Trophoblast cell (in vitro differentiated cells and primary cell): ENCODE measurements around the gene OR2T4. TPM values are rescaled to one million over a fixed set of nuclear protein-coding genes. Genes with fewer than 3 reads are reported as not detected.

Experiments
- DNase-seq, 2 donors: peaks; one replicate each; pipeline ENCODE4 v3.0.0-alpha.2; 2016
- H2AFZ ChIP-seq: 2 replicates; pipeline ENCODE4 v1.6.1; 2013; ENCODE audit warnings: low read length, moderate library complexity, mild to moderate bottlenecking; ENCODE audit not compliant: insufficient read depth, poor library complexity
- H2AK5ac ChIP-seq: 2 replicates; pipeline ENCODE4 v1.6.1; 2013; ENCODE audit warnings: mild to moderate bottlenecking, low read length
- H2BK120ac ChIP-seq: 2 replicates; pipeline ENCODE4 v1.6.1; 2013; ENCODE audit warnings: low read length, mild to moderate bottlenecking, moderate library complexity; ENCODE audit not compliant: insufficient read depth, poor library complexity
- H2BK12ac ChIP-seq: 2 replicates; pipeline ENCODE4 v1.6.1; 2013; ENCODE audit warnings: mild to moderate bottlenecking, low read length, moderate library complexity
- H2BK5ac ChIP-seq: 2 replicates; pipeline ENCODE4 v1.6.1; 2013; ENCODE audit warnings: low read length, low read depth, moderate library complexity, mild to moderate bottlenecking; ENCODE audit not compliant: poor library complexity
- H3K14ac ChIP-seq: 2 replicates; pipeline ENCODE4 v1.6.1; 2013; ENCODE audit warnings: mild to moderate bottlenecking, low read length
- H3K18ac ChIP-seq: 2 replicates; pipeline ENCODE4 v1.6.1; 2013; ENCODE audit warnings: mild to moderate bottlenecking, low read length
- H3K23ac ChIP-seq: 2 replicates; pipeline ENCODE4 v1.6.1; 2013; ENCODE audit warnings: low read length
- H3K27ac ChIP-seq: 2 replicates; pipeline ENCODE4 v1.5.1; 2013; ENCODE audit warnings: low read depth, mild to moderate bottlenecking, inconsistent platforms, low read length, moderate library complexity
- H3K27me3 ChIP-seq: 2 replicates; pipeline ENCODE4 v1.6.1; 2013; ENCODE audit warnings: inconsistent platforms, mild to moderate bottlenecking, low read length, moderate library complexity; ENCODE audit not compliant: insufficient read depth
- H3K36me3 ChIP-seq, 2 experiments: 1 replicate in 1 of 2; 2 replicates in 1 of 2; pipeline ENCODE4 v1.6.1; 2013; ENCODE audit warnings: low read length in 2 of 2, mild to moderate bottlenecking in 2 of 2, moderate library complexity in 1 of 2; ENCODE audit not compliant: insufficient read depth in 2 of 2, control insufficient read depth in 1 of 2
- H3K4ac ChIP-seq: 2 replicates; pipeline ENCODE4 v1.6.1; 2013; ENCODE audit warnings: low read depth, mild to moderate bottlenecking, low read length, moderate library complexity
- H3K4me1 ChIP-seq, 2 experiments: 1 replicate in 1 of 2; 2 replicates in 1 of 2; pipeline ENCODE4 v1.6.1; 2013; ENCODE audit warnings: low read length in 2 of 2, mild to moderate bottlenecking in 2 of 2, moderate library complexity in 1 of 2; ENCODE audit not compliant: insufficient read depth in 2 of 2, control insufficient read depth in 1 of 2
- H3K4me2 ChIP-seq: 2 replicates; pipeline ENCODE4 v1.6.1; 2013; ENCODE audit warnings: inconsistent platforms, mild to moderate bottlenecking, low read length, moderate library complexity
- H3K4me3 ChIP-seq: 2 replicates; pipeline ENCODE4 v1.5.1; 2013; ENCODE audit warnings: mild to moderate bottlenecking, low read depth, low read length, inconsistent platforms
- H3K79me1 ChIP-seq: one replicate; pipeline ENCODE4 v1.6.1; 2013; ENCODE audit warnings: low read length
- H3K79me2 ChIP-seq: 2 replicates; pipeline ENCODE4 v1.6.1; 2013; ENCODE audit warnings: low read length, mild to moderate bottlenecking; ENCODE audit not compliant: control insufficient read depth, insufficient read depth, poor library complexity
- H3K9ac ChIP-seq: 2 replicates; pipeline ENCODE4 v1.6.1; 2013; ENCODE audit warnings: mild to moderate bottlenecking, low read length
- H3K9me3 ChIP-seq: 2 replicates; pipeline ENCODE4 v1.6.1; 2013; ENCODE audit warnings: low read depth, mild to moderate bottlenecking, control low read depth, inconsistent platforms, low read length; ENCODE audit not compliant: insufficient read depth
- H4K12ac ChIP-seq: 2 replicates; pipeline ENCODE4 v1.6.1; 2013; ENCODE audit warnings: low read depth, mild to moderate bottlenecking, low read length, moderate library complexity
- H4K8ac ChIP-seq: 2 replicates; pipeline ENCODE4 v1.6.1; 2013; ENCODE audit warnings: low read depth, mild to moderate bottlenecking, low read length, moderate library complexity
- H4K91ac ChIP-seq: one replicate; pipeline ENCODE4 v1.6.1; 2013; ENCODE audit warnings: low read depth, mild to moderate bottlenecking, low read length, moderate library complexity
- WGBS: extraction: QIAGEN DNeasy Blood & Tissue Kit; methylation state at CpG from one replicate; pipeline ENCODE4 v1.1.7; 2013; ENCODE audit warnings: missing lambda C conversion rate; ENCODE audit not compliant: insufficient read length, insufficient coverage; ENCODE audit errors: extremely low coverage; 5-methylcytosine and 5-hydroxymethylcytosine counted together
- polyA plus RNA-seq: library from polyadenylated mRNA; stranded (reverse); fragments of 200-250 nt; gene quantifications from 2 replicates; pipeline ENCODE4 v1.2.3, GENCODE V29; 2013

The OR2T4 gene
- polyA plus RNA-seq, result not detected in 2 replicates

- no peak within 1 kb of the TSS for H2BK120ac ChIP-seq
Observed at GRCh38 chr1:248361121-248361715, at the start of gene OR2T4. Gene OR2T4 (plus strand): TSS chr1:248361665. CDS start chr1:248361665, 0 bp downstream.

GRCh38 chr1:248316796-248317195 lies 44.7 kb upstream of the OR2T4 start:
- Histone ChIP-seq H4K8ac (no peak overlapping the region), H2AFZ (no peak overlapping the region), H3K14ac (no peak overlapping the region), H3K27ac (no peak overlapping the region), H3K18ac (no peak overlapping the region), H3K9me3 (peaks cover 22% of the 10 kb centered on the region), H3K9ac (no peak overlapping the region), H2AK5ac (no peak overlapping the region), H2BK120ac (no peak overlapping the region), H2BK5ac (no peak overlapping the region), H3K79me1 (no peaks in the 10 kb centered on the region), H3K27me3 (no peaks in the 10 kb centered on the region), H3K23ac (no peak overlapping the region), H3K4me2 (no peak overlapping the region), H3K79me2 (no peaks in the 10 kb centered on the region), H3K36me3 (no peaks in the 10 kb centered on the region), H2BK12ac (no peak overlapping the region), H3K4me1 (no peaks in the 10 kb centered on the region), H3K4ac (no peak overlapping the region), H4K12ac (no peak overlapping the region), H3K4me3 (no peak overlapping the region), H4K91ac (no peak overlapping the region)
- DNase-seq, result no peak
- WGBS, result no CpG with 5 or more reads among the region's 11 CpGs

More at GRCh38 chr1:248361121-248361715, at the start of gene OR2T4:
- no peak within 1 kb of the TSS for H4K91ac ChIP-seq
- WGBS, result no CpG with 5 or more reads among the region's 3 CpGs
- no peak within 1 kb of the TSS for H2BK12ac ChIP-seq
- no peaks in the 10 kb centered on the region for H3K27me3 ChIP-seq
- no peak within 1 kb of the TSS for H3K27ac ChIP-seq
- no peak within 1 kb of the TSS for H3K18ac ChIP-seq
- H3K4me2 ChIP-seq, result no peak within 1 kb of the TSS
- H3K9me3 ChIP-seq, result peaks cover 24% of the 10 kb centered on the region
- no peaks in the 10 kb centered on the region for H3K4me1 ChIP-seq
- H3K4ac ChIP-seq, result no peak within 1 kb of the TSS
- H4K8ac ChIP-seq, result no peak within 1 kb of the TSS
- no peaks in the 10 kb centered on the region for H3K79me2 ChIP-seq
- H3K9ac ChIP-seq, result no peak within 1 kb of the TSS
- H2AK5ac ChIP-seq, result no peak within 1 kb of the TSS
- H2AFZ ChIP-seq, result no peak within 1 kb of the TSS
- H3K36me3 ChIP-seq, result no peaks in the 10 kb centered on the region
- H2BK5ac ChIP-seq, result no peak within 1 kb of the TSS
- no peak within 1 kb of the TSS for H4K12ac ChIP-seq
- H3K79me1 ChIP-seq, result no peaks in the 10 kb centered on the region
- DNase-seq, result no peak
- H3K23ac ChIP-seq, result no peak within 1 kb of the TSS
- H3K4me3 ChIP-seq, result no peak within 1 kb of the TSS
- no peak within 1 kb of the TSS for H3K14ac ChIP-seq

GRCh38 chr1:248324468-248324867 lies 37.0 kb upstream of the OR2T4 start, which contains the start of gene OR2M7:
Gene OR2M7 (minus strand): TSS chr1:248324568. CDS start chr1:248324568, 0 bp downstream.
- no peak within 1 kb of the TSS for H3K18ac ChIP-seq
- no peak within 1 kb of the TSS for H4K12ac ChIP-seq
- no peak within 1 kb of the TSS for H2BK5ac ChIP-seq
- no peak within 1 kb of the TSS for H3K4me2 ChIP-seq
- H2AK5ac ChIP-seq, result no peak within 1 kb of the TSS
- H2BK120ac ChIP-seq, result no peak within 1 kb of the TSS
- H3K36me3 ChIP-seq, result no peaks in the 10 kb centered on the region
- H3K79me1 ChIP-seq, result no peaks in the 10 kb centered on the region
- H3K23ac ChIP-seq, result no peak within 1 kb of the TSS
- no peak within 1 kb of the TSS for H3K4me3 ChIP-seq
- no peak within 1 kb of the TSS for H3K14ac ChIP-seq
- no peak within 1 kb of the TSS for H4K8ac ChIP-seq
- no peaks in the 10 kb centered on the region for H3K9me3 ChIP-seq
- H3K27me3 ChIP-seq, result no peaks in the 10 kb centered on the region
- H3K4ac ChIP-seq, result no peak within 1 kb of the TSS
- DNase-seq, result no peak
- no peak within 1 kb of the TSS for H4K91ac ChIP-seq
- H3K4me1 ChIP-seq, result no peaks in the 10 kb centered on the region
- H2BK12ac ChIP-seq, result no peak within 1 kb of the TSS
- H2AFZ ChIP-seq, result no peak within 1 kb of the TSS
- no peak within 1 kb of the TSS for H3K27ac ChIP-seq
- WGBS, result no CpG with 5 or more reads among the region's 1 CpG
- H3K9ac ChIP-seq, result no peak within 1 kb of the TSS
- H3K79me2 ChIP-seq, result no peaks in the 10 kb centered on the region

- WGBS, result no CpG with 5 or more reads among the region's 3 CpGs
- H2BK12ac ChIP-seq, result no peak overlapping the region
- peak in 1 of 2 donors; percentile 56 for DNase-seq
- no peaks in the 10 kb centered on the region for H3K4me1 ChIP-seq
- H2AFZ ChIP-seq, result no peak overlapping the region
- H3K27ac ChIP-seq, result no peak overlapping the region
- H2BK5ac ChIP-seq, result no peak overlapping the region
- no peaks in the 10 kb centered on the region for H3K27me3 ChIP-seq
- no peak overlapping the region for H3K4me3 ChIP-seq
- no peaks in the 10 kb centered on the region for H3K79me1 ChIP-seq
- no peak overlapping the region for H3K9ac ChIP-seq
- H3K4me2 ChIP-seq, result no peak overlapping the region
- H3K4ac ChIP-seq, result no peak overlapping the region
- H4K12ac ChIP-seq, result no peak overlapping the region
- no peaks in the 10 kb centered on the region for H3K36me3 ChIP-seq
- H3K14ac ChIP-seq, result no peak overlapping the region
- H4K8ac ChIP-seq, result no peak overlapping the region
- H2AK5ac ChIP-seq, result no peak overlapping the region
- H3K23ac ChIP-seq, result no peak overlapping the region
- no peaks in the 10 kb centered on the region for H3K79me2 ChIP-seq
- no peak overlapping the region for H3K18ac ChIP-seq
- H2BK120ac ChIP-seq, result no peak overlapping the region
- peaks cover 7% of the 10 kb centered on the region for H3K9me3 ChIP-seq
- no peak overlapping the region for H4K91ac ChIP-seq
Observed at GRCh38 chr1:248343451-248343850, 18.0 kb upstream of the OR2T4 start.
